NCI-H1436 (cell line): ENCODE results near the gene C5AR1.
"Not testable (repeated sequence)": the region's sequence is repeated elsewhere in the genome, so short reads cannot be mapped to it uniquely, and the experiment has no call there.

Experiments
- DNase-seq: peaks from one replicate; lab custom pipeline; 2025; lab: John Stamatoyannopoulos, UW

Gene C5AR1

GRCh38 chr19:47365455-47365854, 55.8 kb downstream of the C5AR1 start:
- not testable (repeated sequence) for DNase-seq

DNA sequence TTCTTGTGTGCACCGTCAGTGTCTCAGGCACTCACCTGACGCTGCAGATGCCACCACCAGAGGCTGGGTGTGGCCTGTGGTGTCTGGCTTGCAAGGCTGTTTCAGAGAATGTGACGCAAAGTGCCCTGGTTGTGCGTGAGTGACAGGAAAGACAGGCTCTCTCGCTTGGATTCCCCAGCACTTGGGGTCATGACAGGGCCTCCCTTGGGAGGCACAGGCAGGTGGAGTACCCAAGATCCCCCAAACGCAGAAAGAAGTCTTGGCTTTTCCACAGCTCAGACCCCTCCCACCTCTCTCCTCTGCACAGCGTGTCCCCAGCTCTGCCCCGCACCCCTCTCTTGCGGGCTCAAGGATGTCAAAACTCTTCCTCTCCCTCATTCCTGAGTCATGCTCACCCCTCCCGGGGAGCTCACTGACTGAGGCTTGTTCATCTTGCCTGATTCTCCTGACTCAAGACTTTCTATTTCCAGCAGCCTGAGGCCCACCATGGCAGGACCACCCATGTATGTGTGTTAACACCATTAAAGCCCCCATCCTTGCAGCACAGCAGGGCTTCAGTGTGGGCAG, 60.5 kb downstream of the C5AR1 start:
- DNase-seq, result no peak

DNA sequence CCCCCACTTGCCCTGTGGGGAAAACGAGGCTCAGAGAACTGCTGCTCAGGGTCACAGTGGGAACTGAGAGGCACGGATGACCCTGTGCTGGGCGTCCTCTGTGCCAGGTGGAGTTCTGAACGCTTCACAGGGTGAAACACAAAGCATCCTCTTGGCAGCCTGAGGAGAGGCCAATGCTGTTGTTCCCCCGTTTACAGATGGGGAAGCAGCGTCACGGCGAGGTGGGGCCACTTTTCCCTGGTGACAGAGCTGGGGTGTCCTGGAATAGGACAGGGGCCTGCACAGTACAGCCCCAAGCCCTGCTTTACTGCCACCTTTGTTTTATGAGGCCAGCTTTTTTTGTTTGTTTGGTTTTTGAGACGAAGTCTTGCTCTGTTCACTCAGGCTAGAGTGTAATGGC, 61.6 kb downstream of the C5AR1 start:
- no peak for DNase-seq
